GM23248 (cell line): Measurements from ENCODE around the gene TTC22.
"Not testable (repeated sequence)": the region's sequence is repeated elsewhere in the genome, so short reads cannot be mapped to it uniquely, and the experiment has no call there.

Experiments
- EZH2 ChIP-seq: fragments of 200-600 bp; sonication (generic); IDR thresholded peaks from 2 replicates; pipeline ENCODE4 v1.6.1; 2018; ENCODE audit warnings: antibody characterized with exemption, mild to moderate bottlenecking; ENCODE audit not compliant: insufficient read depth, poor library complexity, severe bottlenecking
- EZH2phosphoT487 ChIP-seq: fragments of 200-600 bp; sonication (generic); IDR thresholded peaks from 2 replicates; pipeline ENCODE4 v1.6.1; 2018; ENCODE audit warnings: antibody characterized with exemption, moderate library complexity, mild to moderate bottlenecking, low read depth; ENCODE audit not compliant: insufficient read depth

- TF ChIP-seq EZH2, EZH2phosphoT487: not testable (repeated sequence)
Observed at GRCh38 chr1:54775828-54776721, 25.0 kb downstream of the TTC22 start.
